H1 (cell line): ENCODE results near the gene SMAD7. TPM values are rescaled to one million over a fixed set of nuclear protein-coding genes. Genes with fewer than 3 reads are reported as not detected.

ENCODE experiments used
- KDM1A ChIP-seq: fragments of 200-600, 300-600 bp; sonication (generic); IDR thresholded peaks from 2 replicates; pipeline ENCODE4 v1.7.1; 2016; ENCODE audit warnings: mild to moderate bottlenecking, low read length, borderline replicate concordance
- SP2 ChIP-seq: IDR thresholded peaks from 2 replicates; pipeline ENCODE4 v1.6.1; 2012; ENCODE audit warnings: mild to moderate bottlenecking, low read length, inconsistent platforms
- polyA plus RNA-seq, 7 experiments: library from polyadenylated mRNA; depleted of rRNA in 3 of 7; stranded (reverse) in 5 of 7; unstranded in 2 of 7; fragments of >200 nt in 5 of 7; fragments of 200-250 nt in 2 of 7; gene quantifications; 1 replicate in 5 of 7; 2 replicates in 1 of 7; 4 replicates in 1 of 7; pipeline versions ENCODE4 v1.2.1 to v1.2.3, GENCODE V29; 2011 to 2013; ENCODE audit warnings: missing spikeins in 2 of 7, mixed read lengths in 2 of 7
- total RNA-seq: library from RNA; stranded (reverse); fragmentation: NEBNext Ultra II Directional; extraction: Animal tissue kit (Norgen Biotek cat#: 25700); gene quantifications from 2 replicates; pipeline ENCODE4 v1.2.1, GENCODE V29; 2021

The SMAD7 gene
- total and polyA plus RNA-seq, 2 of the 8 experiments (the other 6 are each of a cell fraction or from before 2014, with no cell fraction given), result 6.5 to 15.5 TPM

- TF ChIP-seq KDM1A (peak; percentile 60; the same call in 1 of the 2 replicates), SP2 (no peak)
These were observed 61.4 kb downstream of the SMAD7 start (continued) for GRCh38 chr18:48889115-48889941.
